Right forelimb (tissue), 1 donor: ENCODE results near the gene SLC38A8.

Experiments used
- DNase-seq: peaks from one replicate; pipeline ENCODE4 v3.0.0-alpha.2; 2018

Gene SLC38A8

DNA sequence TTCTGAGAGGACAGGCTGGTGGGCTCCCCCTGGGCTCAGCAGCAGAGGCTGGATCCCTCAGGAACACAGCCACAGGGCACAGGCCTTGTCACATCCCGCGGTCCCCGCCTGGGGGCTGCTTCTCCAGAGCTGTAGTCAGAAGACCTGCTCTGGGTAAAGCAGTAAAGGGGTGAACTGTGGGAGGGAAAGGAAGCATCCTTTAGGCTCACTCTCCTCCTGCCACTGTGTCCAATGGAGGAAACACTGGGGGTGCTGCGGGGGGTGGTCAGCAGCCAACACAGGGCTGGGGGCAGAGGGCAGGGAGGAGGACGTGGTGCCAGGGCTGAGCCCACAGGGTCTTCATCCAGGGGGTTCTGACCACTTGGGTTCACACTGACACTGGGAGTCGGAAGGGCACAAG lies 5.0 kb upstream of the SLC38A8 start:
- no peak for DNase-seq

DNA sequence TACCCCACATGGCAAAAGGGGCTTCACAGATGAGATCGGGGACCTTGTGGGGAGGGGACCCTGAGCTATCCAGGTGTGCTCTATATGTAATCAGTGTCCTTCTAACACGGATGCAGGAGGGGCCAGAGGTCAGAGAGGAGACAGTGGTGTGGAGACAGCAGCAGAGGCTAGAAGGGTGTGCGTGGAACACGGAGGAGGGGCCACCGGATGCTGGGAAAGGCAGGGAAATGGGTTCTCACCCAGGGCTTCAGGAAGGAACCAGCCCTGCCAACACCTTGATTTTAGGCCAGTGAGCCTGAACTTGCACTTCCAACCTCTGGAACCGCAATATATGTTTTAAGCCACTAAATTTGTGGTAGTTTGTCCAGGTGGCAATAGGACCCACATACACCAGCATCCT lies 4.6 kb upstream of the SLC38A8 start:
- no peak for DNase-seq

DNA sequence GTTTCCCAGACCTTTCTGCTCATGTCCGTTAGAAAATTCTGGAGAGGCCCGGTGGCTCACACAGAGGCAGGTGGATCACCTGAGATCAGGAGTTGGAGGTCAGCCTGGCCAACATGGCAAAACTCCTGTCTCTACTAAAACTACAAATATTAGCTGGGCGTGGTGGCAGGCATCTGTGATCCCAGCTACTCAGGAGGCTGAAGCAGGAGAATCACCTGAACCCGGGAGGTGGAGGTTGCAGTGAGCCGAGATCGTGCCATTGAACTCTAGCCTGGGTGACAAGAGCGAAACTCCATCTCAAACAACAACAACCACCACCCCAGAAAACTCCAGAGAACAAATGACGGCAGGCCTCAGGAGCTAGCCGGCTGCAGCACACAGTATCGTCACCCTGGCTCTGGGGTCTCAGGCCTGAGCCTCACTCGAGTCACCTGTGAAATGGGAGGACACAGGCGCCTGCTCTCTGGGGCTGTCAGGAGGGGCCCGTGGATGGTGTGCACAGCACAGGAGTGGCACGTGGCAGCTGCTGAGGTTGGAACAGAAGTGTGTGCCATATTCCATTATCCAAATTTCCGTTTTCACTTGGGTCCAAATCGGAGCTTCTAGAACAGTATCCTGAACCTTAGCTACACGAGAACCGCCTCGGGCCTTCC lies 3.3 kb upstream of the SLC38A8 start:
- no peak for DNase-seq

DNA sequence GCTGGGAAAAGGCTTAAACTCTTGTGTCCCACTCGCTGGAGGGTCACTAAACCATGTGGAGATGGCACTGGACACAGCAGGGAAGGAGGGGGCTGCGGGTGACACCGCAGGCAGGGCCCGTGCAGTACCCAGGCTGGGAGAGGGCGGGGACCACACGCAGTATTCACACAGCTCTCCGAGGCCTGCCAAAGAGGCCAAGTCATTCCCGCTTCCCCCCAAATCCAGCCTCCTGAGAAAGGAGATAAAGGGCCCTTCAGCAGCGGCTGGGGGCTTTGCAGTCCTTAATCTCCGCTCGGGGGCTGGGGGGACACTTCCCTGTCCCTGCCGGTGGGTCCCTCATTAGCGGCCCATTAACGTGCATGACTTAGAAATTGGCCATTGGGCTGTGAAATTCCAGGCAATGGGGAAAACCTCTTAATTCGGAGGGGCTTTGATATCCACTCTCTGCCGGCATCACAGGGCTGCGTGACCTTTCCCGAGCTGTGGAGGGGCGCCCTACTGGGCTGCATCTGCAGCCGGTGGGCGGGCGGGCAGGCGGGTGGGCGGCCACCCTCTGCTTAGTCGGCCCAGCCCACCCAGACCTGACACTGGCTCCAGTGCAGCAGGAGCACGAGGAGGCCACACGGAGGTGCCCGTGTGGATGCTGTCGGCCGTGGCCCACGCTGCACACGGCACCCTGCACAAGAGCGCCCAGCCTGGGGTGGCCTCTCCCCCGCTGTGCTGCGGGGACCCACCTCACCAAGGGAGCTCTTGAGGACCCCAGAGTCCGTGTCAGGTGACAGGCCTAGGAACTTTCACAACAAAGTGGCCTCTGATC lies 2.6 kb upstream of the SLC38A8 start:
- no peak for DNase-seq

DNA sequence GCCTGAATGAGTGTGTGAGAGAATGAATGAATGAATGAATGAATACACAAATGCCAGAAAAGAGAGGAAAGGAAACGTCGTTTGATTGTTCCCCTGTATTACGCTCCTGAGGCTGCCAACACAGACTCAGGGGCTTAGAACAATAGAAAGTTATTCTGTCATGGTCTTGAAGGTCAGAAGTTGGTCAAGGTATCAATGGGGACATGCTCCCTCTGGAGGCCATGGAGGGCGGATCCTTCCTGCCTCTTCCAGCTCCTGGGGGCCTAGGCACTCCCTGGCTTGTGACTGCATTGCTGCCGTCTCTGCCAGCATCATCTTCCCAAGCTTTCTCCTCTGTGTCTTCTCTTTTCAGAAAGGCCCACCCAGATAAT lies 1.5 kb upstream of the SLC38A8 start:
- no peak for DNase-seq

DNA sequence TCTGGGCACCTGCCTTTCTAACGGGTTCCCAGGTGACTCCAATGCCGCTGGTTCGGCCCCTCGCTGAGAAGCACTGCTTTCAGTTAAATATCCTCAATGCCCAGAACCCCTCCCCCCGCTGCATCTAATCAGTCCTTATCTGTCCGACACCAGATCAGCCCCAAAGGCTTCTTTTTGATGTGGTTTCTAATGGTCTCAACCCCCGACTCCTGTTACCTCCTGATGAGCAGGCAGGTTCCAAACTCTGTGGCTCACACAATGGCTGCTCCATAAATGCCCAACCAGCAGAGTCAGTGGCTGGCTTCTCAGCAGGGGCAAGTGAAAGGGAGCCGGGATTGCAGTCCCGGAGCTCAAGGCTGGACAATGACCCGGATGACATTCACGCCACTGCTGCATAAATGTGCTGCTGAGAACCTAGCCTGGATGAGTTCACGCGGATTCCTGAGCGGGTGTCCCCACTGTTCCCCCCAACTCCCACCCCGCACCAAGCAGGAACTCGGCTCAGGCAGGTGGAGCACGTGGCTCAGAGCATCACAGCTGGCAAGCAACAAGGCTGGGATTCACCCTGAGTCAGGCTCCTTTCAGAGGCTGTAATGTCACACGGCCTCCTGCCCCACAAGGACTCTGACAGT lies 1.0 kb upstream of the SLC38A8 start:
- DNase-seq = no peak

DNA sequence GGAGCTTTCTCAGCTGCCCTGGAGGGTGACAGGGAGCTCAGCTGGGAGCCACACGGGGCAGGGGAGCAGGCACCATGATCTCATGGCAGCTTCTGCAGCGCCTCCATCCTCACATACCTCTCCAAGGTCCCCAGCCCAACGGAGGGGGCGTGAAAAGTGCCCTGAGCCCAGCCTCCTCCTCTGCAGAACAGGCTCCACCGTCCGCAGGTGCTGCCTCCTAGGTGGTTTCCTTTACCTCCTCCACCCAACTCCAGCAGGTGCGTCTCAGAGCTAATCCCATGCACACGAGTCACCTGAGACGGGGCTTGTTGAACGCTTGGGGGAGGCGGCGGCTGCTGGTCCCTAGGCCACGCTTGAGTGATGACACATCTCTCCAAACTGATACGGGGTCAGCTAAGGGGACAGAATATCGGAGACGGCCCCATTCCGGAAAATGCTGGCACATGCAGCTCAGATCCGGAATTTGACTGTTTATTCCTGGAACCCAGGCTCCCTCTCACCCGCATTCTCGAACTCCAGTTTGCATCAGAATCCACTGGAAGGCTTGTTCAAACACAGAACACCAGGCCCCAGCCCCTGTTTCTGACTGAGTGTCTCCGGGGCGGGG lies 387 bp upstream of the SLC38A8 start:
- no peak for DNase-seq

DNA sequence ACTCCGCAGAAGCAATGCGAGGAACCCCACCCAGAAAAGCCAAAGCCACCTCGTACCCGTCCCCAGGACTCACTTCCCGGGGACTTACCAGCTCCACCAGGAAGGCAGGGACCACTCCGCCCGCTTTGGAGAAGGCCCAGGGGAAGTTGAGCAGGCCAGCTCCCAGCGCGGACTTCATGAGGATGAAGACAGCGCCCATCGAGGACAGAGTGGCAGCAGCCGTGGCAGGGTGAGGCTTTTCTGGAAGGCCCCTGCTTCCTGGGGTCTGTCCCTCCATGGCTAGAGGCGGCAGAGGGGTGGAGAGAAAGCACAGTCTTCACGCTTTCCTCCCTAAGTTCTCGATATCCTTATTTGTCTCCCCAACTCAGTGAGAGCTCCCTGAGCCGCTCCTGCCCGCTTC lies 714 bp downstream of the SLC38A8 start:
- DNase-seq = no peak

DNA sequence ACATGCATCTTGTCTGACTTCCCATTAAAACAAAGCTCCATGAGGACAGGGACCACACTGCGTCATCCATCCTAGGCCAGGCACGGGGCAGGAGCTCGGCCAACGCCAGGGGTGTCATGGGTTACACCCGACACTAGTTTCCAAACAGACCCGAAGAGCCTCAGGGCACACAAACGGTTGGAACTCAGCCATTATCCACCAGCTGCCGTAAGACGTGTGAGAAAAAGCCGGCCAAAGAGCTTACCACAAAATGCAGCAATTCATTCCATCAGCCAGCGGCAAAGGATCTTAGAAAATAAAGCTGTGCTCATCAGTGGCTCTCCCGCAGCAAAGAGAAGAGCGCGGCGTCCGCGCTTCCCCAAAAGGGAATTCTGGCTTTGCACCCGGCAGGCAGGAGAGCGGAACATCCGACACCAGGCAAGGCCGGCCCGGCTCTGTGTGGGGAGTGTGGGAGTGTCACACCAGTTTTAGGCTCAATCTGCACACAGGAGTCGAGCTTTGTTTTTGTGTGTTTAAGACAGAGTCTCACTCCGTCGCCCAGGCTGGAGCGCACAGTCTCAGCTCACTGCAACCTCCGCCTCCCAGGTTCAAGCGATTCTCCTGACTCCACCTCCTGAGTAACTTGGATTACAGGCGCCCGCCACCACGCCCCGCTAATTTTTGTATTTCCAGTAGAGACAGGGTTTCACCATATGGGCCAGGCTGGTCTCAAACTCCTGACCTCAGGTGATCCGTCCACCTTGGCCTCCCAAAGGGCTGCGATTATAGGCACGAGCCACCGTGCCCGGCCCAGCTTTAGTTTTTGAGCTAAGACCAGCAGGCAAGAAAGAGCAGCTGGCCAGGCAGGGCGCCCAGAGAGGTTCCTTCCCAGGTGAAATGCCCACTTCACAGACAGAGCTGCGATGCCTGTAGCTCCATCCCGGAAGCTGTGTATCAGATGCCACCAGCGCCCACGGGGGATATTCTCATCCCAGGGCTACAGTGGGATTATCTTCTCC lies 1.5 kb downstream of the SLC38A8 start:
- peak; percentile 57 for DNase-seq

DNA sequence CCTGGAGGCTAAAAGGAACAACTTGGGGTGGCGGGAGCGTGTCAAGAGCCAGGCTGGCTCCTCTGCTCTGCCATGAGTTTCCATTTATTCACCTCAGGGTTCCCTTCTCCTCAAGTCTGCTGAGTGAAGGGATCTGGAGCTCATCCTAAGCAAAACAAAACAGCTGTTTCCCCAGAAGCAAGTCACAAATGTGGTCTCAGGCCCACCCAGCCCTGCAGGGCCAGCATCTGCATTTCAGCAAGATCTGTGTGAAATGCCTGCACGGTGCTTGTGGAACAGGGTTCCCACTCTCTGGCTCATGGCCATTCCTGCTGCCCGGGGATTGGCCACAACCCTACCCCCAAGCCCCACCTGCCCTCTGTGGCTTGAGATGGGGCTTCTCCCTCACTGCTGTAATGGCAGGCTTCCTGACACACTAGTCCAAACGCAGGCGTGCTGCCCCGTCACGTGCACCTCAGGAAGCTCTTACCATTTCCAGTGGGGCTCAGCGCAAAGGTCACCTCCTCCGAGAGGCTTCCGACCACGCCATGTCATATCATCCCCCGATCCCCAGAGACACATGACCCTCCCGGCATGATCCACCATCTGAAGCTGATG lies 2.3 kb downstream of the SLC38A8 start:
- no peak for DNase-seq

DNA sequence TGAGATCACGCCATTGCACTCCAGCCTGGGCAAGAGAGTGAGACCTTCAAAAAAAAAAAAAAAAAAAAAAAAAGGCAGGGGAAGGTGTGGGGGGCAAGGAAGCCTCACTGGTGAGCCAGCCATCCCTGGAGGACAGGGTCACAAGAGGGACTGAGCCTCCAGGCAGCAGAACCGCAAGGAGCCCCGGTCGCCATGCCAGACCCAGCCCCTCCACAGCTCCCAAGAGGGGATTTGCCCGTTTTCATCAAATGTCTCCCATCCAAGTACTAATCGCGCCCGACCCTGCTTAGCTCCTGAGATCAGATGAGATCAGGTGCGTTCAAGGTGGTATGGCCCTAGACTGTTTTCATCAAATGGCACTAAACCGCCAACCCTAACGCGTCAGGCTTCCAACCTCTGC lies 2.9 kb downstream of the SLC38A8 start:
- no peak for DNase-seq

DNA sequence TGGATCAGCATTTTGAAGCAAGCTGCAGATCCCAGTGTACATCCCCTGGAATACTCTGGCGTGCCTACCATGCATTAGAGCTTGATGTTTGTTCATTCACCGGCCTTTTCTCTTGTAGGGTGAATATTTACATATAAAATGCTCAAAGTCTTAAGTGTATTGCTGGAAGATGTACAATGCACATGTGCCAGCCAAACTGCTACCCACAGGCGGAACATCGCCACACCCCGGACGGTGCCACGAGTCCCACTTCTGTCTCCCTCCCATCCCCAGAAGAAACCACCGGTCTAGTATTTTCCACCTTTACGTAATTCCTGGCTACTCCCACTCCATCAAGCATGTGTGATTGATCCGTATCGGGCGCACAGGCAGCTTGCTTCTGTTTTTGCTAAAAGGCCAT lies 4.1 kb downstream of the SLC38A8 start:
- no peak for DNase-seq

DNA sequence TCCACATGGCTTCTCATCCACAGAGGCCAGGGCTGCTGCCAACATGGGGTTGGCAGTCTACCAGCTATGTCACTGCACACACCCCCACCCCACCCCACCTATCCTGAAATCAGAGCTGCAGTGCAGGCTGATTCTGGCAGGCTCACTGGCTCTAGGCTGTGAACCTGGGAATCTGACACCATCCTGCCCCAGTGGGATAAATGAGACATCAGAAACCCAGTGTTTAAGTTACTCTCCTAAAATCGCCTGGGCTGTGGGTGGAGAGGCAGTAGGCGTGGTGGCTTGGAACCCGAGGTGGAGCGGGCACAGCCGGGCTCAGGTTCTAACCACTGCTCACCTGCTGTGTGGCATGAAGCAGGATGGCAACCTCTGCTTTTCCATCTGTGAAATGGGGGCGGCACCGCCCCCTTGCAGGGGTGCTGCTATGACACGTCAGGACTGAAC lies 5.6 kb downstream of the SLC38A8 start:
- no peak for DNase-seq

DNA sequence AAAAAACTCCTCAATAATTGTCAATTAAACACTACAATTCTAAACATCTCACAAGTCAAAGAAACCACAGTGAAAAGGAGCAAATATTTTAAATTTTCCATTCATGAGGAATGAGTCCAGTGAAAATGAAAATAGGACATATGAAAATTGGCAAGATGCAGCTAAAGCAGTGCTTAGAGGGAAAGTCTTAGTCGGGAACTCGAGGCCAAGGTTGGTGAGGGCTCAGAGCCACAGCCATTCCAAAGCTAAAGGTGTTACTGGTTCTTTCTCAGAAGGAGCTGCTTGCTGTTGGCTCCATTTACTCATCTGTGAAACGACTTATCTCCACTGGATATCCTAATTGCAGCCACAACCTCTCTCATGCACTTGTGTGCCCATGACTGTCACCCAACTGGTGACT lies 6.5 kb downstream of the SLC38A8 start:
- no peak for DNase-seq

DNA sequence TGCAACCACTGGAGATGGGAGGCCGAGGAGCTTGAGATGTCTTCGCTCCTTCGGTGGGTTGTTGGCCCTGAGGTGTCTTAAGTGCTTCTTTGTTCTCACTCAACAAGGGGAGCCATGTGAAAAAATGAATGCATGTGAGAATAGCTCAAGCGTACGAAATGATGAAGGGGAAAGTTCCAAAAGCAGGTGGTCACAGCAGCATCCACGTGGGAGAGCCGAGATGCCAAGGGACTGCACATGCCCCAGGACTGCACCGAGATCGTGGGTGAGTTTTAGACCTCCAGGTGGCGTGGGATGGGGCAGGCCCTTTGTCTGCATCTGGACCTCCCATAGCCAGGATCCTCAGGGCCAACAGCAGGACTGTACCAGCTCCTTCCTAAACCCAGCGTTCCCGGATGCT lies 8.1 kb downstream of the SLC38A8 start:
- no peak for DNase-seq

DNA sequence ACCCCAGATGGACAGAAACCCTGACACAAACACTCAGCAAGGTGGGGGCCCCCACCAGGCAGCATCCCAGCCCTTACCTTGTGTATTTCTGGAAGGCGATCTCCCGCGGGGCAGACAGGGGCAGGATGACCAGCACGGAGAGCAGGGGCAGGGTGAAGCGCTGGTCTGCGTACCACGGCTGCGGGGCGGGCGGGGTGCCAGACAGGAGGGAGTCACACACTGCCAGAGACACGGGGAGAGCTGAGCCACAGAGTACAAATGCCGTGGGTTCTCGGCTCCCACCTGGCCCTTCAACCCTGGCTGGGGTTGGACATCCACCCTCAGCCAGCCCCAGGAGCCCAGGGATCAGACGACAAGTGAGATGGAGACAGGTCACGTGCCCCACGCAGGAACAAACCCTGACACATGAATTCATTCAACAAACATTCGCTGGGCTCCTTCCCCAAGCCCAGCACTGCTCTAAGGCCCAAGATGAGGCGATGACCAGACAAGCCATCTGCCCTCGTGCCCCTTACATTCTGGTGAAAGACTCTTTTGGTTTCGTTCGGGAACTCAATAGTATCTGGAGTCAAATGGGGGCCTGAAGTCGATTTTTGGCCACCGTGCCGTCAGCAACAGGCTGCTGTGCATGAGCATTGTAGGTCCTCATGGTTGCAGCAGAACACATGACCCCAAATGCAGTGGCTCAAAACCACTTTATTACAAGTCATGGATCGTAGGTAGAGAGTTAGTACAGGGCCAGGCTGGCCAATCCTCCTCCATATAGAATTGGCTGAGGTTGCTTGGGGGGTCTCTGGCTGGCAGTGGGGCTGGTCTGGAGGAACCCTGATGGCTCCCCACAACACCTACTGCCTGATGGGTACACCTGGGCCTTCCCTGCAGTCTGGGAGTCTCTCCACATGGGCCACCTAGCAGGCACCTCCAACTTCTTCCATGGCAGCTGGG lies 9.1 kb downstream of the SLC38A8 start:
- no peak for DNase-seq

DNA sequence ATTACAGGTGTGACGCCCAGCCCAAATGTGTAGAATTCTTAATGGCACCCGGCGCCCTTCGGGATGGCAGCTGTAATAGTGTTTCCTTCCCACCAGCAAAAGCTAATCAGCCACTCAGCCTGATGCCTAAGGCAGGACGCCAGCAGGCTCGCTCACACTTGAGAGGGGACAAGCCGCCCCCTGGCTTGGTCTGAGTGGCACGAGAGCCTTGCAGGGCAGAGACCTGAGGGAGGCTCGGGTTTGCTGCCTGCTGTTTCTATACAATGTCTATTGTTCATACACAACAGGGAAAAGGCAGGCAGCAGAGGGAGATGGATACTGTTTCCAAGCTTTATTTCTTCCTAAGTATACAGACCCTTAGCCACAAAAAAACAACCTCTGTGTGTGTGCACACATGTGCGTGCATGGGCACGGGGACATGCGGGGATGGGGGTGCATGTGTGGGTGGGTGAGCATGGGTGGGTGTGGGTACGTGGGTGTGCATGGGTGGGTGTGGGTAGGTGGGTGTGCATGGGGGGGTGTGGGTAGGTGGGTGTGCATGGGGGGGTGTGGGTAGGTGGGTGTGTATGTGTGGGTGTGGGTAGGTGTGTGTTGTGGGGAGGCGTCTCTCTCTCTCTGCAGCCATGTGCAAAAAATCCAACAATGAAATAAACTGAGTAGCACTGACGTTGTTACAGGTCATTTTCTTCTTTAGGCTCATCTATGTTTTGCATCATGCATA lies 10.0 kb downstream of the SLC38A8 start:
- DNase-seq = no peak

DNA sequence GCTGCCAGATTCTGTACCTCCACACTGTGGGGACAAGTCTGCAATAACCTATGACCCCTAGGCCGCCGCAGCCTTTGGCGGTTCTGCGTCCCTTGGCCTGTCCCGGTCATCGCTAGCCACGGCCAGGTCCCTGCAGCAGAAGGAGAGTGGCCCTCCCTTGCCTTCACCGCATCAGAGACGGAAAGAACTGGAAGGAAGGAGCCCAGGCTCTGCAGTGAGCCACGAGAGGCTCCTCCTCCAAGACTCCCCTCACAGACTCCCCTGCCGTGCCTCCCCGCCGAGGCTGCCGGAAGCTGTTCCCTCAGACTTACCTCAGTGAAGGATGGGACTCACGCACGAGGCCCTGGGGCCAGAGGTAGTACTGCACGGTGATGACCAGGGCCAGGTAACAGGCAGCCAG lies 11.0 kb downstream of the SLC38A8 start:
- DNase-seq = no peak

DNA sequence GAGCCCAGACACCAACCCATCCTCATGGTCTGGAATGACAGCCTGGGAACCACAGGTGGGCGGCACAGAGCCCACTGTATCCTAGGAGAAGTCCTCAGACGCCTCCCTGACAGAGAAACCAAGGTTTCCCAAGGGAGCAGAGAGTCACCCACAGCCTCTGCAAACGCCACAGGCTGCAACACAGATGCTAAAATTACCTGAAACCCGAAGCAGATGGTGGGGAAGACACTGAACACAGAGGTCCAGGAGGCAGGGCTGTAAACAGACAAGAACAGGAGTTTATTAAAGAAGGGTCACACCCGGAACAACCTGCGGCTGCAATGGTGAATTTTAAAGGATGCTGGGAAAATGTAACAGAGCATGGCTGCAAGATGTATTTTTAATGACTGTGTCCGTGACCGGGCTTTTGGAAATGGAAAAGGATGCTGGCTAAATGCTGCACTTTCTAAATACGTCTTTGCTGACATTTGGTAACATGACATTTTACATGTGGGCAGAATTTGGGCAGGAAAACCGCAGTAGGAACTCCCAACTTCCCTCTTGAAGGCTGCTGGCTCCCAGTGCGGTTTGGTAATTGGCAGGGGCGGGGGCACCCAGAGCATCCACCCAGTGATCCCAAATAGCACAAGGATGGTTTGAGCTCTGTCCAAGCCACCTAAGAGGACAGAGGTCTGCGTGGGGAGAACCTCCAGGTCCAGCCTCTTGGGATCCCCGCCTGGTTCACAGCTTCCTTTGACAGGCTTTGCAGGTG lies 13.1 kb downstream of the SLC38A8 start:
- DNase-seq = no peak
